Neural cell (in vitro differentiated cells): Measurements from ENCODE around the gene TNNT2. TPM values are rescaled to one million over a fixed set of nuclear protein-coding genes. Genes with fewer than 3 reads are reported as not detected.

Experiments used
- H2AFZ ChIP-seq: fragments of 200-600, 300-800 bp; sonication (generic), shearing (Covaris generic); 2 replicates; pipeline ENCODE4 v1.6.0; 2014; ENCODE audit warnings: low read depth, mild to moderate bottlenecking, antibody characterized with exemption, low read length, moderate library complexity
- H3F3A ChIP-seq: fragments of 200-600 bp; shearing (Covaris generic); 2 replicates; pipeline ENCODE4 v1.6.1; 2016; ENCODE audit warnings: mild to moderate bottlenecking, moderate library complexity, mixed read lengths, antibody characterized with exemption, low read length; ENCODE audit not compliant: insufficient read depth, poor library complexity, severe bottlenecking
- H3K27ac ChIP-seq: fragments of 200-600, 300-800 bp; sonication (generic), shearing (Covaris generic); 2 replicates; pipeline ENCODE4 v1.5.1; 2014; ENCODE audit warnings: mild to moderate bottlenecking, low read length, moderate library complexity
- H3K27me3 ChIP-seq: fragments of 300-800, 200-600 bp; sonication (generic), shearing (Covaris generic); 2 replicates; pipeline ENCODE4 v1.6.0; 2014; ENCODE audit warnings: mild to moderate bottlenecking, low read depth, low read length, moderate library complexity; ENCODE audit not compliant: insufficient read depth
- H3K36me3 ChIP-seq: fragments of 300-800, 200-600 bp; sonication (generic), shearing (Covaris generic); 2 replicates; pipeline ENCODE4 v1.5.1; 2014; ENCODE audit warnings: mild to moderate bottlenecking, antibody characterized with exemption, low read length, moderate library complexity; ENCODE audit not compliant: insufficient read depth
- H3K4me2 ChIP-seq: fragments of 300-800, 200-600 bp; sonication (generic), shearing (Covaris generic); 2 replicates; pipeline ENCODE4 v1.6.0; 2014; ENCODE audit warnings: mild to moderate bottlenecking, low read length
- H3K4me3 ChIP-seq: fragments of 300-800, 200-600 bp; sonication (generic), shearing (Covaris generic); 2 replicates; pipeline ENCODE4 v1.5.1; 2014; ENCODE audit warnings: mild to moderate bottlenecking, low read length, moderate library complexity
- H3K79me2 ChIP-seq: fragments of 200-600 bp; shearing (Covaris generic); replicated peaks from 2 replicates; pipeline ENCODE4 v1.6.0; 2014; ENCODE audit warnings: mild to moderate bottlenecking, low read length, moderate library complexity; ENCODE audit not compliant: insufficient read depth
- H3K9ac ChIP-seq: fragments of 300-800, 200-600 bp; sonication (generic), shearing (Covaris generic); 2 replicates; pipeline ENCODE4 v1.6.1; 2016; ENCODE audit warnings: mild to moderate bottlenecking, low read length, mixed read lengths
- H3K9me2 ChIP-seq: fragments of 200-600 bp; shearing (Covaris generic); 2 replicates; pipeline ENCODE4 v1.6.1; 2016; ENCODE audit warnings: mild to moderate bottlenecking, low read length, mixed read lengths; ENCODE audit not compliant: insufficient read depth
- H3K9me3 ChIP-seq: fragments of 200-600, 300-800 bp; sonication (generic), shearing (Covaris generic); 2 replicates; pipeline ENCODE4 v1.6.1; 2016; ENCODE audit warnings: mild to moderate bottlenecking, mixed run types, low read length, moderate library complexity, mixed read lengths
- H4K20me1 ChIP-seq: fragments of 200-600 bp; shearing (Covaris generic); 2 replicates; pipeline ENCODE4 v1.6.1; 2016; ENCODE audit warnings: mild to moderate bottlenecking, mixed run types; ENCODE audit not compliant: insufficient read depth
- CTCF ChIP-seq: fragments of 450-650 bp; IDR thresholded peaks from 2 replicates; pipeline ENCODE4 v1.5.1; 2014; ENCODE audit warnings: antibody characterized with exemption, mild to moderate bottlenecking, moderate library complexity; ENCODE audit not compliant: poor library complexity, severe bottlenecking
- EP300 ChIP-seq: fragments of 450-650 bp; conservative IDR thresholded peaks from 2 replicates; pipeline ENCODE4 v1.6.1; 2014; ENCODE audit warnings: antibody characterized with exemption, mild to moderate bottlenecking, moderate library complexity; ENCODE audit not compliant: poor library complexity, severe bottlenecking
- EZH2 ChIP-seq: fragments of 200-600, 300-800 bp; shearing (Covaris generic), sonication (generic); IDR thresholded peaks from 2 replicates; pipeline ENCODE4 v1.6.1; 2014; ENCODE audit warnings: antibody characterized with exemption, low read length, borderline replicate concordance, mild to moderate bottlenecking; ENCODE audit not compliant: insufficient read depth, poor library complexity, severe bottlenecking
- MXI1 ChIP-seq: fragments of 450-650 bp; conservative IDR thresholded peaks from 2 replicates; pipeline ENCODE4 v1.6.1; 2014; ENCODE audit warnings: antibody characterized with exemption, mild to moderate bottlenecking; ENCODE audit not compliant: poor library complexity, severe bottlenecking
- POLR2AphosphoS5 ChIP-seq: IDR thresholded peaks from 2 replicates; pipeline ENCODE4 v1.6.1; 2012
- RAD21 ChIP-seq: fragments of 450-650 bp; conservative IDR thresholded peaks from 2 replicates; pipeline ENCODE4 v1.6.1; 2014; ENCODE audit warnings: antibody characterized with exemption, mild to moderate bottlenecking, moderate library complexity
- REST ChIP-seq: IDR thresholded peaks from 2 replicates; pipeline ENCODE4 v1.6.1; 2012; ENCODE audit warnings: borderline replicate concordance
- SMC3 ChIP-seq: fragments of 450-650 bp; conservative IDR thresholded peaks from 2 replicates; pipeline ENCODE4 v1.6.1; 2014; ENCODE audit warnings: antibody characterized with exemption, mild to moderate bottlenecking, moderate library complexity; ENCODE audit not compliant: poor library complexity
- TAF1 ChIP-seq: IDR thresholded peaks from 2 replicates; pipeline ENCODE4 v1.6.1; 2012; ENCODE audit warnings: low read depth
- polyA plus RNA-seq: library from polyadenylated mRNA; depleted of rRNA; stranded (reverse); fragments of >200 nt; gene quantifications from 2 replicates; pipeline ENCODE4 v1.2.3, GENCODE V29; 2014

TNNT2 gene
- polyA plus RNA-seq, 1 donor from 2014 or later = not detected

GRCh38 chr1:201366696-201367095, 10.8 kb downstream of the TNNT2 start:
- Histone ChIP-seq H3K27ac (no peak overlapping the region), H3K4me2 (no peak overlapping the region), H3F3A (no peaks in the 10 kb centered on the region), H3K9me3 (no peaks in the 10 kb centered on the region), H3K36me3 (no peaks in the 10 kb centered on the region), H3K9me2 (no peaks in the 10 kb centered on the region), H2AFZ (no peak overlapping the region), H3K4me3 (no peak overlapping the region), H3K9ac (no peak overlapping the region), H3K27me3 (no peaks in the 10 kb centered on the region), H4K20me1 (no peaks in the 10 kb centered on the region), H3K79me2 (no peaks in the 10 kb centered on the region)
- TF ChIP-seq POLR2AphosphoS5 (no peak), SMC3 (no peak), TAF1 (no peak), EZH2 (no peak), REST (no peak), EP300 (no peak), RAD21 (no peak)

DNA sequence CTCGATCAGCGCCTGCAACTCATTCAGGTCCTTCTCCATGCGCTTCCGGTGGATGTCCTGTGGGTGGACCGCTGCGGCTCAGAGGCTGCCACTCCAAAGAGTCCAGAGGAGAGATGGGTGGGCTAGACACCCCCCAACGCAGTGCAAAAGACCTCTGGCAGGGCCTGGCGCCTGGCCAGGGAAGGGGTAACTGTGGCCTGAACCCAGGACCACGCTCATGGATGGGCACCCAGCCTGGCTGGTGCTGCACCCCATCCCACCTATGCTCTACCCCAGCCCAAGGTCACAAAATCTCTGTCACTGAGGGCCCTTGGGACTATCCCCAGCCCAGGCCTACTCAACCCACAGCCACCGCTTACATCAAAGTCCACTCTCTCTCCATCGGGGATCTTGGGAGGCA, 12.2 kb downstream of the TNNT2 start:
- Histone ChIP-seq H3K27me3 (no peaks in the 10 kb centered on the region), H3K4me2 (no peak overlapping the region), H3F3A (no peaks in the 10 kb centered on the region), H3K9ac (no peak overlapping the region), H3K9me3 (no peaks in the 10 kb centered on the region), H4K20me1 (no peaks in the 10 kb centered on the region), H3K4me3 (no peak overlapping the region), H3K36me3 (no peaks in the 10 kb centered on the region), H3K79me2 (no peaks in the 10 kb centered on the region), H3K27ac (no peak overlapping the region), H2AFZ (no peak overlapping the region), H3K9me2 (no peaks in the 10 kb centered on the region)
- TF ChIP-seq RAD21 = no peak
- TF ChIP-seq MXI1 = no peak
- no peak for TF ChIP-seq REST
- no peak for TF ChIP-seq EZH2
- no peak for TF ChIP-seq CTCF
- no peak for TF ChIP-seq SMC3
- no peak for TF ChIP-seq POLR2AphosphoS5
- no peak for TF ChIP-seq TAF1
- TF ChIP-seq EP300 = no peak
